ENCODE data around the gene UBALD2. TPM values are rescaled to one million over a fixed set of nuclear protein-coding genes. Genes with fewer than 3 reads are reported as not detected.

Gene UBALD2
- total RNA-seq, 4 donors from 2014 or later, result 7.9 to 27.2 (median 13.6) TPM

DNA sequence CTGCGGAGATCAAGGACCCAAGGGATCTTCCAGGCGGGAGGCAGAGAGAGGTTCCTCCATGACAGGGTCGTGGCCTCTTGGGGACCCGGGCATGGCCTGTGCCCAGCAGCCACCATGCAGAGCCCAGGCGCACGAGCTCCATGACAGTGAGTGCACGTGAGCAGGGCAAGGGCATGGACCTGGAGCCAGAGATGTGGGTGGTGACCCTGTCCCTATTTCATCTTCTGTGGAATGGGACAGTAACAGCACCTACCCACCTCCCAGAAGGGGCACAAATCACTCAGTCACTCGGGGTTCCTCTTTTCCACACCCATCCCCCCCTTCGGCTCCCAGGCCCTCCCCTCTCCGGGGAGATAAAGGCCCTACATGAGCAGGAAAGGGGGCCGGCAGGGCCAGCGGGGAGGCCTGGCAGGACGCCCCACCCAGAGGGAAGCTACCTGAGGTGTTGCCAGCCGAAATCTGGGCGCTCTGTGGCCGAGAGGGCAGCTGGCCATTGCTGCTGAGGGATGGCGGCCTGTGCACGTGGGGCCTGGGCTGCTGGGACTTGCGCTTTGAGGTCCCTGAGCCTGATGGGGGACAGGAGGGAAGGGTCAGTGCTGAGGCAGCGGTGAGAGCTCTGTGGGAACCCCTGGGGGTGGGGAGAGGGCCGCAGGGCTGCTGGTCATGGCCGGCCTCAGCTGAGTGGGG, 10.4 kb downstream of the UBALD2 start:
- WGBS, 2 donors, result 61% methylated on average over 4 of the region's 22 CpGs; no CpG with 5 or more reads in 1 of the 2 donors
- TF ChIP-seq CTCF (IDR thresholded peaks at IDR 0.05), result no peak
- no peak for TF ChIP-seq POLR2A (IDR thresholded peaks at IDR 0.05)
- H3K36me3 ChIP-seq, result peaks cover 0 to 10% (median 7%) of the 10 kb centered on the region in 3 donors
- no peak for DNase-seq
- no peaks in the 10 kb centered on the region for H3K9me3 ChIP-seq
- no peak overlapping the region for H3K4me3 ChIP-seq
- no peaks in the 10 kb centered on the region for H3K27me3 ChIP-seq
- intact Hi-C loops (cut with DNase I), result no loop called here
- peaks cover 38 to 80% (median 48%) of the 10 kb centered on the region in 3 donors for H3K4me1 ChIP-seq
- no peak overlapping the region for H3K27ac ChIP-seq

DNA sequence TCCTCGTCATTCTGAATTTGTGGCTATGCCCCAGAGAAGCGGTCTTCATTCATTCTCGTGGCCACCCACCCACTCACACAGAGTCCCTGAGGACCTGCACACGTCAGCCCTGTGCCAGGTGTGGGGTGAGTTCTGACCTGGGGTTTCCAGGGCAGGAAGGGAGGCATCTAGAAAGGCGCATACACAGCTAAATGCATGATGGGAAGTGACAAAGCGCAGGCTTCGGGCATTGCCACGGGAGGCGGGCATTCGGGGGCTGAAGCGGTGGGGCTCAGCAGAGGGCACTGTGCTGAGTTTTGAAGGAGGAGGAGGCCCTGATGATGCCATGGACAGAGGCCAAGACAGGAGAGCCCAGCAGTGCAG, 10.9 kb downstream of the UBALD2 start:
- H3K4me3 ChIP-seq, result no peak overlapping the region
- peaks cover 33 to 75% (median 45%) of the 10 kb centered on the region in 3 donors for H3K4me1 ChIP-seq
- H3K9me3 ChIP-seq, result no peaks in the 10 kb centered on the region
- no peak overlapping the region for H3K27ac ChIP-seq
- WGBS, 2 donors, result 79 to 85% methylated on average over 5 to 7 of the region's 11 CpGs
- intact Hi-C loops (cut with DNase I), result no loop called here
- no peak for TF ChIP-seq POLR2A (IDR thresholded peaks at IDR 0.05)
- no peak for TF ChIP-seq CTCF (IDR thresholded peaks at IDR 0.05)
- H3K36me3 ChIP-seq, result peaks cover 0 to 5% (median 2%) of the 10 kb centered on the region in 3 donors
- no peaks in the 10 kb centered on the region for H3K27me3 ChIP-seq
- DNase-seq, result no peak

GRCh38 chr17:76276461-76277299, 11.5 kb downstream of the UBALD2 start:
- no peak overlapping the region for H3K4me3 ChIP-seq
- TF ChIP-seq POLR2A (IDR thresholded peaks at IDR 0.05) (no peak), CTCF (IDR thresholded peaks at IDR 0.05) (no peak)
- H3K27ac ChIP-seq, result peak overlapping the region in 3 of 4 donors; percentile 6 to 50 (median 22)
- no peaks in the 10 kb centered on the region for H3K9me3 ChIP-seq
- intact Hi-C loops (cut with DNase I), result no loop called here
- H3K27me3 ChIP-seq, result no peaks in the 10 kb centered on the region
- DNase-seq, result no peak
- H3K4me1 ChIP-seq, result peaks cover 26 to 69% (median 39%) of the 10 kb centered on the region in 3 donors
- 61 to 69% methylated on average over 7 to 11 of the region's 19 CpGs for WGBS, 2 donors
- no peaks in the 10 kb centered on the region for H3K36me3 ChIP-seq

DNA sequence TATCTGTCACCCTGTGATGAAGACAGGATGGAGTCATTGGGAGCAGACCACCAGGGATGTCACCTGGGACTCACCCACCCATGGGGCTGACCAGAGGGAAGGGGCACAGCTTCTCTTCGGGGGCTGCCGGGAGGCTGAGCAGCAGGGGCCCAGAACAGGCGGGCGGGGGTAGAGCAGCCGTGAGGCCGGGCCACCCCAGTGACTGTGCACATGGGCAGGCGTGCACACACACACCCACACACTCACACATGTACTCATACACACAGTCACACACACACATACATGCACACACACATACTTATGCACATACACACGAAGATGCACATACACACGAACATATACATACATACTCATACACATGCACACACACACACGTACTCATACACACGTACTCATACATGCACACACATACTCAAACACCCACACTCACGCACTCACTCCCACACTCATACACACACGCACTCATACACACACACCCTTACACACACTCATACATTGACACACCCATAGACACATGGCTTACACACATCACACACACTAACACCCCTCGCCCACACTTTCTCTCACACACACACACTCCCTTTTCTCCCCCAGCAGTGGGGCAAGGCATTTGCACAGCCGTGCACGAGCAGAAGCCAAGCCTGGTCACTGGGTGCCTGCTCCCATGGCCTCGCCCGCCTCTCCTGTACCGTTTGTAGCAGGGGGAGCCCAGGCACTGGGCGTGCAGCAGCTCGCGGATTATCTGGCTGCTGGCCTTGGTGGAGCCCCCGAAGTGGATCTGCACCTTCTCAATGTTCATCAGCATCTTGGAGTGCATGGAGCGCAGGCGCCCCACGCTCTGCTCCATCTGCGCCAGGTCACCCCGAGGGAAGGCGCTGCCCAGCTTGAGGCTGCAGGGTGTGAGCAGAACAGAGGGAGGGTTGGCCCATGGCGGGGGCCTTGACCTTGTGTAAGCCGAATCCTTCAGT, 12.4 kb downstream of the UBALD2 start:
- intact Hi-C loops (cut with DNase I), result loop anchor here (2.0 kb wide), 1 partner anchor 157 kb away; no protein-coding TSS in a partner anchor
- no peaks in the 10 kb centered on the region for H3K27me3 ChIP-seq
- WGBS, 2 donors, result 70 to 90% methylated on average over 11 to 15 of the region's 31 CpGs
- no peak for TF ChIP-seq CTCF (IDR thresholded peaks at IDR 0.05)
- no peak for TF ChIP-seq POLR2A (IDR thresholded peaks at IDR 0.05)
- peak overlapping the region in 2 of 4 donors; percentile 6 to 22 for H3K27ac ChIP-seq
- DNase-seq, result no peak
- no peaks in the 10 kb centered on the region for H3K9me3 ChIP-seq
- H3K4me1 ChIP-seq, result peaks cover 17 to 59% (median 30%) of the 10 kb centered on the region in 3 donors
- H3K36me3 ChIP-seq, result no peaks in the 10 kb centered on the region
- H3K4me3 ChIP-seq, result no peak overlapping the region

Measured in esophagus squamous epithelium (tissue), 5 donors.